ENCODE data around the gene IFIT2. TPM values are rescaled to one million over a fixed set of nuclear protein-coding genes. Genes with fewer than 3 reads are reported as not detected.
A peak's percentile ranks its signal among the peaks of the same experiment; 100 is the strongest.

Gene IFIT2
- polyA plus RNA-seq, 1 of the 3 experiments (the other 2 are of a cell fraction) = 0.99 TPM

GRCh38 chr10:89357975-89358374, 56.1 kb downstream of the IFIT2 start:
- no peaks in the 10 kb centered on the region for H4K20me1 ChIP-seq (ENCODE audit: insufficient read depth)
- 0 out of 2 replicates have a peak overlapping the region, but pooled peaks have one; percentile 14 for H2AFZ ChIP-seq (ENCODE audit: low read depth)
- peaks cover 4 to 8% of the 10 kb centered on the region in 2 experiments; a peak in 2 of 4 replicates for H3K4me1 ChIP-seq (ENCODE audit: control insufficient read depth in 1 of 2, insufficient read depth in 2 of 2, low read depth in 1 of 2, low read length in 1 of 2)
- H3K79me2 ChIP-seq (ENCODE audit: insufficient read depth) = no peaks in the 10 kb centered on the region
- H3K9ac ChIP-seq = no peak overlapping the region
- H3K36me3 ChIP-seq (replicated peaks in 1 of 2; ENCODE audit: control insufficient read depth in 1 of 2, insufficient read depth in 2 of 2, low read length in 1 of 2) = no peaks in the 10 kb centered on the region
- 86% methylated on average over 2 of the region's 2 CpGs for WGBS (ENCODE audit: low lambda C conversion rate)
- TF ChIP-seq CHD2 (IDR thresholded peaks at IDR 0.05; ENCODE audit: low read length, partially characterized antibody) (no peak), TCF12 (IDR thresholded peaks at IDR 0.05) (peak; percentile 34), GATA2 (CRISPR knock-in tag; IDR thresholded peaks at IDR 0.05) (0 out of 2 replicates have a peak, but pooled peaks have one; percentile 17), TAF1 (IDR thresholded peaks at IDR 0.05; ENCODE audit: borderline replicate concordance, low read depth, low read length) (no peak), RCOR1 (IDR thresholded peaks at IDR 0.05; ENCODE audit: low read length) (no peak), REST (IDR thresholded peaks at IDR 0.05; ENCODE audit: low read depth, low read length) (no peak), IRF3 (IDR thresholded peaks at IDR 0.05; ENCODE audit: low read depth, low read length) (no peak), MAX (IDR thresholded peaks at IDR 0.05; ENCODE audit: low read depth) (no peak)
- no peaks in the 10 kb centered on the region for H3K27me3 ChIP-seq (ENCODE audit: insufficient read depth)
- H3K4me3 ChIP-seq (ENCODE audit: low read depth in 2 of 2, low read length in 1 of 2) = no peak overlapping the region
- no peaks in the 10 kb centered on the region for H3K9me3 ChIP-seq
- CTCF ChIA-PET = interaction anchor here (0.8 kb wide), 1 partner anchor 12 kb away, joined by 3 read pairs; no protein-coding TSS in a partner anchor
- H3F3A ChIP-seq (replicated peaks; ENCODE audit: insufficient read depth) = no peaks in the 10 kb centered on the region
- DNase-seq = peak; percentile 28
- POLR2A ChIA-PET = no interaction called here
- H3K9me2 ChIP-seq = no peaks in the 10 kb centered on the region
- no peak overlapping the region for H3K4me2 ChIP-seq
- peak overlapping the region in 1 of 2 experiments; percentile 44; a peak in 1 of 4 replicates for H3K27ac ChIP-seq (ENCODE audit: low read depth in 2 of 2, low read length in 1 of 2)

Other genes starting within 250 kb of the IFIT2 start
- not detected in 2 replicates for gene CH25H, start 94.7 kb upstream of the IFIT2 start, polyA plus RNA-seq (2012; rRNA removed)
- 43.2 and 63.2 TPM in 2 replicates for gene LIPA, start 50.3 kb upstream of the IFIT2 start, polyA plus RNA-seq (2012; rRNA removed)
- gene IFIT3, start 26.0 kb downstream of the IFIT2 start, polyA plus RNA-seq (2012; rRNA removed) = 3.2 and 4.0 TPM in 2 replicates
- 0.03 TPM in 1 of 2 replicates, not detected in the other for gene IFIT1B, start 76.0 kb downstream of the IFIT2 start, polyA plus RNA-seq (2012; rRNA removed)
- gene IFIT1, start 90.6 kb downstream of the IFIT2 start, polyA plus RNA-seq (2012; rRNA removed) = 4.4 and 5.7 TPM in 2 replicates
- gene IFIT5, start 112.5 kb downstream of the IFIT2 start, polyA plus RNA-seq (2012; rRNA removed) = 2.7 and 3.6 TPM in 2 replicates
- 0.13 TPM in 2 replicates for gene SLC16A12, start 233.5 kb downstream of the IFIT2 start, polyA plus RNA-seq (2012; rRNA removed)